ENCODE data around the gene VASN.
"Not testable (repeated sequence)": the region's sequence is repeated elsewhere in the genome, so short reads cannot be mapped to it uniquely, and the experiment has no call there.

Gene VASN

GRCh38 chr16:4386951-4387565 is 15.4 kb downstream of the VASN start:
- no peak for DNase-seq

- no peak for DNase-seq
Observed at GRCh38 chr16:4387781-4388180, 16.1 kb downstream of the VASN start.

- no peak for DNase-seq
Observed at GRCh38 chr16:4388271-4389021, 16.8 kb downstream of the VASN start.

- DNase-seq, result no peak
Observed at GRCh38 chr16:4389051-4389955, 17.7 kb downstream of the VASN start.

GRCh38 chr16:4390266-4391260 is 18.9 kb downstream of the VASN start:
- no peak for DNase-seq

GRCh38 chr16:4391631-4392381 is 20.2 kb downstream of the VASN start:
- no peak for DNase-seq

GRCh38 chr16:4392382-4393239 is 21.0 kb downstream of the VASN start:
- DNase-seq, result no peak

GRCh38 chr16:4393240-4393600 is 21.6 kb downstream of the VASN start:
- DNase-seq, result no peak

- DNase-seq, result not testable (repeated sequence)
Observed at GRCh38 chr16:4393850-4394249, 22.2 kb downstream of the VASN start.

GRCh38 chr16:4395055-4395726 is 23.5 kb downstream of the VASN start:
- DNase-seq, result no peak

- DNase-seq, result no peak
Observed at GRCh38 chr16:4399001-4399730, 27.5 kb downstream of the VASN start.

GRCh38 chr16:4401094-4401501 is 29.4 kb downstream of the VASN start:
- DNase-seq, result no peak

- DNase-seq, result no peak
Observed at GRCh38 chr16:4401510-4401909, 29.9 kb downstream of the VASN start.

- no peak for DNase-seq
Observed at GRCh38 chr16:4402439-4403132, 30.9 kb downstream of the VASN start.

GRCh38 chr16:4403133-4403949 is 31.7 kb downstream of the VASN start:
- no peak for DNase-seq

- DNase-seq, result no peak
Observed at GRCh38 chr16:4404247-4404966, 32.8 kb downstream of the VASN start.
